ENCODE measurements around the gene ERFL.
"Not testable (repeated sequence)": the region's sequence is repeated elsewhere in the genome, so short reads cannot be mapped to it uniquely, and the experiment has no call there.

Gene ERFL

GRCh38 chr19:41917676-41918075 lies 10.6 kb downstream of the ERFL start:
- DNase-seq: no peak
- no peak for ATAC-seq (replicated peaks)
- H3K9me3 Mint-ChIP-seq: no peaks in the 10 kb centered on the region
- H3K4me3 Mint-ChIP-seq: no peak overlapping the region
- no peaks in the 10 kb centered on the region for H3K36me3 Mint-ChIP-seq
- H3K27ac Mint-ChIP-seq: no peak overlapping the region
- H3K4me1 Mint-ChIP-seq: peaks cover 24 to 32% of the 10 kb centered on the region in 2 donors
- peaks cover 14 to 28% of the 10 kb centered on the region in 2 donors for H3K27me3 Mint-ChIP-seq

- Mint-ChIP-seq H3K9me3 (no peaks in the 10 kb centered on the region), H3K36me3 (peaks cover 0 to 4% of the 10 kb centered on the region in 2 donors), H3K4me1 (peaks cover 28 to 33% of the 10 kb centered on the region in 2 donors), H3K27ac (no peak overlapping the region), H3K27me3 (peaks cover 12 to 20% of the 10 kb centered on the region in 2 donors), H3K4me3 (no peak overlapping the region)
- DNase-seq: no peak
- no peak for ATAC-seq (replicated peaks)
Observed at GRCh38 chr19:41915776-41916414, 12.4 kb downstream of the ERFL start.

GRCh38 chr19:41915021-41915775 lies 13.1 kb downstream of the ERFL start:
- ATAC-seq (replicated peaks) (no peak), DNase-seq (no peak)
- no peaks in the 10 kb centered on the region for H3K9me3 Mint-ChIP-seq
- peaks cover 0 to 9% of the 10 kb centered on the region in 2 donors for H3K36me3 Mint-ChIP-seq
- H3K27me3 Mint-ChIP-seq: peaks cover 12 to 20% of the 10 kb centered on the region in 2 donors
- H3K4me3 Mint-ChIP-seq: no peak overlapping the region
- H3K4me1 Mint-ChIP-seq: peaks cover 33 to 37% of the 10 kb centered on the region in 2 donors
- H3K27ac Mint-ChIP-seq: no peak overlapping the region

- peak overlapping the region; percentile 3 to 31 for H3K4me3 Mint-ChIP-seq
- DNase-seq; H3K27ac Mint-ChIP-seq; ATAC-seq (replicated peaks); H3K36me3 Mint-ChIP-seq; H3K9me3 Mint-ChIP-seq: not testable (repeated sequence)
- peaks cover 12 to 20% of the 10 kb centered on the region in 2 donors for H3K27me3 Mint-ChIP-seq
- H3K4me1 Mint-ChIP-seq: peaks cover 33 to 38% of the 10 kb centered on the region in 2 donors
Observed at GRCh38 chr19:41914424-41914834, 13.8 kb downstream of the ERFL start.

- Mint-ChIP-seq H3K36me3 (peaks cover 0 to 16% of the 10 kb centered on the region in 2 donors), H3K27me3 (peaks cover 12 to 20% of the 10 kb centered on the region in 2 donors), H3K4me3 (peak overlapping the region; percentile 8 to 31), H3K4me1 (peaks cover 33 to 44% of the 10 kb centered on the region in 2 donors), H3K9me3 (no peaks in the 10 kb centered on the region), H3K27ac (no peak overlapping the region)
- DNase-seq (no peak), ATAC-seq (replicated peaks) (peak; percentile 6 to 15)
Observed at GRCh38 chr19:41913538-41914423, 14.5 kb downstream of the ERFL start.

- Mint-ChIP-seq H3K4me1 (peaks cover 33 to 47% of the 10 kb centered on the region in 2 donors), H3K4me3 (peak overlapping the region; percentile 8 to 20), H3K27ac (no peak overlapping the region), H3K36me3 (peaks cover 0 to 19% of the 10 kb centered on the region in 2 donors), H3K9me3 (no peaks in the 10 kb centered on the region), H3K27me3 (peaks cover 12 to 20% of the 10 kb centered on the region in 2 donors)
- no peak for DNase-seq
- ATAC-seq (replicated peaks): peak; percentile 31
Observed at GRCh38 chr19:41912899-41913537, 15.2 kb downstream of the ERFL start.

GRCh38 chr19:41911889-41912731 lies 16.1 kb downstream of the ERFL start:
- DNase-seq (no peak), ATAC-seq (replicated peaks) (peak; percentile 7 to 12)
- H3K27me3 Mint-ChIP-seq: peaks cover 12 to 20% of the 10 kb centered on the region in 2 donors
- peak overlapping the region in 1 of 2 donors; percentile 42 for H3K4me3 Mint-ChIP-seq
- H3K4me1 Mint-ChIP-seq: peaks cover 36 to 47% of the 10 kb centered on the region in 2 donors
- H3K36me3 Mint-ChIP-seq: peaks cover under 1 to 24% of the 10 kb centered on the region in 2 donors
- H3K27ac Mint-ChIP-seq: peak overlapping the region; percentile 65
- H3K9me3 Mint-ChIP-seq: no peaks in the 10 kb centered on the region

GRCh38 chr19:41910992-41911888 lies 17.0 kb downstream of the ERFL start:
- peaks cover 8 to 31% of the 10 kb centered on the region in 2 donors for H3K36me3 Mint-ChIP-seq
- H3K4me3 Mint-ChIP-seq: peak overlapping the region in 1 of 2 donors; percentile 2
- H3K27ac Mint-ChIP-seq: peak overlapping the region; percentile 65
- no peak for ATAC-seq (replicated peaks)
- peaks cover 12 to 20% of the 10 kb centered on the region in 2 donors for H3K27me3 Mint-ChIP-seq
- no peaks in the 10 kb centered on the region for H3K9me3 Mint-ChIP-seq
- H3K4me1 Mint-ChIP-seq: peaks cover 40 to 56% of the 10 kb centered on the region in 2 donors
- DNase-seq: no peak

- no peak overlapping the region for H3K4me3 Mint-ChIP-seq
- ATAC-seq (replicated peaks): no peak
- peaks cover 14 to 37% of the 10 kb centered on the region in 2 donors for H3K36me3 Mint-ChIP-seq
- DNase-seq: no peak
- H3K9me3 Mint-ChIP-seq: no peaks in the 10 kb centered on the region
- peaks cover 46 to 63% of the 10 kb centered on the region in 2 donors for H3K4me1 Mint-ChIP-seq
- peaks cover 12 to 20% of the 10 kb centered on the region in 2 donors for H3K27me3 Mint-ChIP-seq
- peak overlapping the region; percentile 40 for H3K27ac Mint-ChIP-seq
Observed at GRCh38 chr19:41910240-41910991, 17.8 kb downstream of the ERFL start.

- no peak overlapping the region for H3K4me3 Mint-ChIP-seq
- peaks cover 17 to 42% of the 10 kb centered on the region in 2 donors for H3K36me3 Mint-ChIP-seq
- H3K4me1 Mint-ChIP-seq: peaks cover 48 to 70% of the 10 kb centered on the region in 2 donors
- peak overlapping the region; percentile 52 for H3K27ac Mint-ChIP-seq
- no peak for ATAC-seq (replicated peaks)
- no peaks in the 10 kb centered on the region for H3K9me3 Mint-ChIP-seq
- H3K27me3 Mint-ChIP-seq: peaks cover 12 to 20% of the 10 kb centered on the region in 2 donors
- no peak for DNase-seq
Observed at GRCh38 chr19:41909706-41910105, 18.5 kb downstream of the ERFL start.

GRCh38 chr19:41908724-41909464 lies 19.4 kb downstream of the ERFL start:
- ATAC-seq (replicated peaks): no peak
- no peak overlapping the region for H3K4me3 Mint-ChIP-seq
- H3K4me1 Mint-ChIP-seq: peaks cover 47 to 65% of the 10 kb centered on the region in 2 donors
- no peak for DNase-seq
- H3K36me3 Mint-ChIP-seq: peaks cover 25 to 51% of the 10 kb centered on the region in 2 donors
- H3K27me3 Mint-ChIP-seq: peaks cover 12 to 14% of the 10 kb centered on the region in 2 donors
- peak overlapping the region; percentile 83 for H3K27ac Mint-ChIP-seq
- H3K9me3 Mint-ChIP-seq: no peaks in the 10 kb centered on the region

Measured in stimulated activated naive B cell treated with anti-CD40 and anti-IgM and Interleukin-4, amounts not matched to agents 10 μg/mL and 1 μg/mL and 100 μg/mL, for 72 hours (primary cell).